K562 (cell line): ENCODE data around the gene METTL23. TPM values are rescaled to one million over a fixed set of nuclear protein-coding genes. Genes with fewer than 3 reads are reported as not detected.

ENCODE experiments used
- ATAC-seq: fragments of 200-7000 bp; cut with Tn5 transposase; 3 replicates; pipeline ENCODE4 v1.9.1; 2020; ENCODE audit warnings: moderate library complexity
- BruUV-seq: library from RNA; stranded (reverse); fragments of 400-500 nt; replicated peaks from 2 replicates; lab custom pipeline; 2021; lab: Mats Ljungman, UMichigan
- CTCF ChIA-PET: fragments of 300-600 bp; formaldehyde crosslinking; extraction: SDS; loops from one replicate; lab custom pipeline; 2021; ENCODE audit warnings: low intra/inter-chr PET ratio; lab: Yijun Ruan, JAX
- POLR2A ChIA-PET: fragments of 300-600, 350-650 bp; sonication (Branson Sonifier 250); formaldehyde crosslinking; extraction: SDS; loops from one replicate; lab custom pipeline; 2021; ENCODE audit warnings: antibody characterized with exemption, inconsistent platforms; lab: Yijun Ruan, JAX
- DNase-seq, 4 experiments: peaks; one replicate each; pipeline versions ENCODE4 v3.0.0 to v3.0.0-alpha.2; 2011 to 2018; ENCODE audit warnings: low spot score in 3 of 4, mixed read lengths in 3 of 4; ENCODE audit errors: extremely low read depth in 1 of 4
- FAIRE-seq: peaks from 2 replicates; lab custom pipeline; 2011; peaks lifted over from hg19 to GRCh38; lab: Jason Lieb, UNC
- H2AFZ ChIP-seq: 2 replicates; pipeline ENCODE4 v1.6.0; 2011; ENCODE audit warnings: low read depth, low read length, control low read depth, inconsistent platforms
- H3K27ac ChIP-seq: fragments of 200-600 bp; 3 replicates; pipeline ENCODE4 v1.8.0; 2011; ENCODE audit warnings: low read depth, mild to moderate bottlenecking, control low read depth, inconsistent platforms, low read length, moderate library complexity, mixed read lengths; ENCODE audit errors: extremely low read depth
- H3K27me3 ChIP-seq, 2 experiments: fragments of 300-600 bp in 1 of 2; 2 replicates in 1 of 2; 3 replicates in 1 of 2; pipeline versions ENCODE4 v1.6.0 to v1.8.0; 2011; ENCODE audit warnings: inconsistent platforms in 2 of 2, low read length in 2 of 2, mild to moderate bottlenecking in 1 of 2, mixed read lengths in 1 of 2, moderate library complexity in 1 of 2; ENCODE audit not compliant: control insufficient read depth in 2 of 2, insufficient read depth in 2 of 2
- H3K36me3 ChIP-seq: fragments of 300-600 bp; 3 replicates; pipeline ENCODE4 v1.8.0; 2011; ENCODE audit warnings: mild to moderate bottlenecking, low read length, inconsistent platforms; ENCODE audit not compliant: control insufficient read depth, insufficient read depth
- H3K4me1 ChIP-seq, 2 experiments: fragments of 200-600 bp in 1 of 2; replicated peaks in 1 of 2; 2 replicates in 1 of 2; 3 replicates in 1 of 2; pipeline versions ENCODE4 v1.5.1 to v1.8.0; 2011; ENCODE audit warnings: inconsistent platforms in 2 of 2, low read length in 2 of 2, mild to moderate bottlenecking in 1 of 2, mixed read lengths in 1 of 2, moderate library complexity in 1 of 2; ENCODE audit not compliant: control insufficient read depth in 2 of 2, insufficient read depth in 2 of 2
- H3K4me2 ChIP-seq: 2 replicates; pipeline ENCODE4 v1.6.1; 2011; ENCODE audit warnings: low read length, control low read depth, inconsistent platforms, mixed read lengths; ENCODE audit not compliant: insufficient read depth
- H3K4me3 ChIP-seq: fragments of 200-600 bp; sonication (generic), shearing (Covaris generic); 2 replicates; pipeline ENCODE4 v1.5.1; 2016; ENCODE audit warnings: control low read depth, inconsistent platforms
- H3K79me2 ChIP-seq: fragments of 200-600 bp; 3 replicates; pipeline ENCODE4 v1.8.0; 2011; ENCODE audit warnings: low read length, inconsistent platforms; ENCODE audit not compliant: control insufficient read depth, insufficient read depth
- H3K9ac ChIP-seq, 2 experiments: 2 replicates each; pipeline versions ENCODE4 v1.6.0 to v1.6.1; 2011; ENCODE audit warnings: low read depth in 2 of 2, low read length in 2 of 2, control low read depth in 1 of 2, inconsistent platforms in 1 of 2, mild to moderate bottlenecking in 1 of 2, mixed read lengths in 1 of 2; ENCODE audit not compliant: insufficient read depth in 1 of 2
- H3K9me1 ChIP-seq: one replicate; pipeline ENCODE4 v1.6.0; 2011; ENCODE audit warnings: inconsistent platforms, mild to moderate bottlenecking, low read length, moderate library complexity; ENCODE audit not compliant: control insufficient read depth, insufficient read depth
- H3K9me3 ChIP-seq: replicated peaks from 2 replicates; pipeline ENCODE4 v1.5.1; 2011; ENCODE audit warnings: low read depth, low read length, inconsistent platforms; ENCODE audit not compliant: control insufficient read depth, insufficient read depth
- H4K20me1 ChIP-seq: replicated peaks from 2 replicates; pipeline ENCODE4 v1.6.1; 2011; ENCODE audit warnings: low read length, inconsistent platforms, mixed read lengths; ENCODE audit not compliant: control insufficient read depth, insufficient read depth
- MYC ChIP-seq, 2 experiments: fragments of 250-450 bp in 1 of 2; sonication (Bioruptor Pico) in 1 of 2; IDR thresholded peaks; 2 replicates each; pipeline versions ENCODE4 v1.5.1 to v1.6.1; 2012 to 2021; ENCODE audit warnings: low read depth in 2 of 2, borderline replicate concordance in 1 of 2, improper control_type of control experiment in 1 of 2, low read length in 1 of 2, mild to moderate bottlenecking in 1 of 2, moderate library complexity in 1 of 2
- STAT5A ChIP-seq: IDR thresholded peaks from 2 replicates; pipeline ENCODE4 v1.6.1; 2012; ENCODE audit warnings: low read length, inconsistent platforms, borderline replicate concordance
- ZEB2 ChIP-seq: fragments of 450-650 bp; IDR thresholded peaks from 2 replicates; pipeline ENCODE4 v1.6.1; 2016
- ZNF644 ChIP-seq: fragments of 200-800 bp; sonication (Bioruptor generic); IDR thresholded peaks from 2 replicates; pipeline ENCODE4 v1.6.1; 2016; ENCODE audit warnings: low read depth, missing genetic modification characterization, missing compliant biosample characterization
- ZNF707 ChIP-seq: fragments of 250-450 bp; sonication (Bioruptor Pico); conservative IDR thresholded peaks from 2 replicates; pipeline ENCODE4 v1.8.0; 2022; ENCODE audit warnings: inconsistent platforms, mild to moderate bottlenecking, moderate library complexity
- whole genome bisulfite sequencing: fragments of 100-300 bp; shearing (Covaris generic); methylation state at CpG from one replicate; pipeline ENCODE4 v1.1.6; 2016; ENCODE audit warnings: low coverage, mixed read lengths; ENCODE audit not compliant: insufficient coverage; ENCODE audit errors: missing lambda C conversion rate; 5-methylcytosine and 5-hydroxymethylcytosine counted together
- in situ Hi-C: fragments of 300-500 bp; cut with MboI; formaldehyde crosslinking; loops from 4 replicates; pipeline ENCODE4 v1.15.0; 2018; ENCODE audit warnings: inconsistent platforms, mixed read lengths
- intact Hi-C: fragments of 100-400 bp; cut with micrococcal nuclease; formaldehyde crosslinking; loops from 2 replicates; pipeline ENCODE4 v1.14.2; 2022
- polyA plus RNA-seq, 8 experiments: library from polyadenylated mRNA; depleted of rRNA in 4 of 8; stranded (reverse) in 5 of 8; unstranded in 3 of 8; fragments of >200 nt; fragmentation: Nextera tagmentation in 2 of 8; fragmentation: Illumina TruSeq in 1 of 8; extraction: Ambion mirVana in 2 of 8; extraction: Trizol in 1 of 8; gene quantifications; 2 replicates each; pipeline versions ENCODE4 v1.2.1 to v1.2.3, GENCODE V29; 2011 to 2014; ENCODE audit warnings: inconsistent platforms in 1 of 8, missing spikeins in 1 of 8
- total RNA-seq, 7 experiments: library from RNA; depleted of rRNA in 6 of 7; stranded (reverse); fragments of >200 nt in 6 of 7; fragmentation: Illumina TruSeq in 2 of 7; extraction: Trizol in 2 of 7; gene quantifications; 2 replicates each; pipeline versions ENCODE4 v1.2.1 to v1.2.3, GENCODE V29; 2011 to 2021; ENCODE audit warnings: low replicate concordance in 1 of 7

The METTL23 gene
- total and polyA plus RNA-seq, 9 of the 15 experiments (the other 6 are each of a cell fraction or from before 2014, with no cell fraction given): 29.4 to 67.3 (median 41.6) TPM

- Histone ChIP-seq H3K4me1 (peaks cover 18 to 27% of the 10 kb centered on the region in 2 experiments), H3K4me3 (no peak overlapping the region), H3K4me2 (peak overlapping the region; percentile 40; the same call in 1 of the 2 replicates), H3K9ac (peak overlapping the region in 1 of 2 experiments; percentile 16; a peak in 3 of 4 replicates), H3K9me1 (peaks cover 2% of the 10 kb centered on the region), H3K27ac (peak overlapping the region; percentile 26; the same call in 1 of the 3 replicates), H2AFZ (no peak overlapping the region), H3K27me3 (no peaks in the 10 kb centered on the region), H3K36me3 (peaks cover 87% of the 10 kb centered on the region), H4K20me1 (peaks cover 11% of the 10 kb centered on the region; the same call in 1 of the 2 replicates), H3K79me2 (peaks cover 21% of the 10 kb centered on the region), H3K9me3 (no peaks in the 10 kb centered on the region)
- BruUV-seq: no TSS peak
- FAIRE-seq (no peak), DNase-seq (peak in 1 of 4 experiments; percentile 25), ATAC-seq (no peak)
- in situ Hi-C loops (no loop called here), intact Hi-C loops (no loop called here)
- WGBS: 27% methylated on average over 6 of the region's 6 CpGs
- TF ChIP-seq ZNF707 (CRISPR knock-in tag) (no peak), STAT5A (no peak), MYC (IDR thresholded peaks at IDR 0.05; ENCODE audit: low read depth, low read length) (0 out of 2 replicates have a peak, but pooled peaks have one; percentile 2), MYC (CRISPR knock-in tag; IDR thresholded peaks at IDR 0.05; ENCODE audit: borderline replicate concordance, low read depth) (no peak), ZEB2 (no peak), ZNF644 (no peak)
- CTCF ChIA-PET: no interaction called here
- POLR2A ChIA-PET: interaction anchor here (0.6 to 5.1 kb wide), 10 partner anchors 8 to 823 kb away, joined by 3 to 75 read pairs (median 4); partner anchors contain the start of genes JMJD6, METTL23, MFSD11 and SRSF2
Observed at GRCh38 chr17:76716839-76717215, 9.8 kb upstream of the METTL23 start.
